Upper lobe of left lung (tissue), 6 donors: ENCODE measurements around the gene PCSK2. TPM values are rescaled to one million over a fixed set of nuclear protein-coding genes. Genes with fewer than 3 reads are reported as not detected.

Source experiments
- ATAC-seq, 2 donors: fragments of 200-7000 bp; cut with Tn5 transposase; one replicate each; pipeline ENCODE4 v1.9.1; 2022; ENCODE audit warnings: mild to moderate bottlenecking in 2 of 2, moderate library complexity in 2 of 2; ENCODE audit not compliant: low FRiP score in 2 of 2
- DNase-seq, 2 donors: peaks; one replicate each; pipeline ENCODE4 v3.0.0-alpha.2; 2019 to 2020
- H3K27ac ChIP-seq, 4 donors: fragments of 200-600 bp; sonication (generic); one replicate each; pipeline ENCODE4 v1.5.1; 2016 to 2019
- H3K27me3 ChIP-seq, 4 donors: fragments of 200-600 bp; sonication (generic); one replicate each; pipeline ENCODE4 v1.5.1; 2017 to 2019
- H3K36me3 ChIP-seq, 4 donors: fragments of 200-600 bp; sonication (generic); one replicate each; pipeline ENCODE4 v1.5.1; 2016 to 2019
- H3K4me1 ChIP-seq, 4 donors: fragments of 200-600 bp; sonication (generic); one replicate each; pipeline ENCODE4 v1.5.1; 2018 to 2019
- H3K4me3 ChIP-seq, 4 donors: fragments of 200-600 bp; sonication (generic); one replicate each; pipeline ENCODE4 v1.5.1; 2017 to 2019; ENCODE audit warnings: mild to moderate bottlenecking in 2 of 4, moderate library complexity in 1 of 4
- H3K9me3 ChIP-seq, 4 donors: fragments of 200-600 bp; sonication (generic); one replicate each; pipeline ENCODE4 v1.5.1; 2018 to 2019
- CTCF ChIP-seq, 6 experiments: fragments of 450-650 bp in 4 of 6; fragments of 200-600 bp in 2 of 6; sonication (generic) in 2 of 6; IDR thresholded peaks; one replicate each; pipeline ENCODE4 v1.5.1; 2016 to 2019; ENCODE audit warnings: antibody characterized with exemption in 6 of 6
- EP300 ChIP-seq, 4 donors: sonication (generic); formaldehyde crosslinking; IDR thresholded peaks; one replicate each; pipeline ENCODE4 v1.5.1; 2017; ENCODE audit warnings: antibody characterized with exemption in 4 of 4, control low read depth in 2 of 4
- POLR2A ChIP-seq, 4 donors: fragments of 450-650 bp; IDR thresholded peaks; one replicate each; pipeline ENCODE4 v1.5.1; 2016 to 2017; ENCODE audit warnings: antibody characterized with exemption in 4 of 4, mild to moderate bottlenecking in 2 of 4
- POLR2AphosphoS5 ChIP-seq, 2 donors: sonication (generic); formaldehyde crosslinking; IDR thresholded peaks; one replicate each; pipeline ENCODE4 v1.5.1; 2017; ENCODE audit warnings: antibody characterized with exemption in 2 of 2
- WGBS, 2 donors: methylation state at CpG; one replicate each; pipeline ENCODE4 v1.1.5; 2017 to 2018; 5-methylcytosine and 5-hydroxymethylcytosine counted together
- total RNA-seq, 6 donors: library from RNA; depleted of rRNA in 4 of 6; stranded (reverse); fragments of >200 nt in 4 of 6; gene quantifications; one replicate each; pipeline versions ENCODE4 v1.1.0 to v1.2.1, GENCODE V29; 2016 to 2021
- donor health status: DM: no; HTN: no; CAD: no; lungs with moderate emphysema.
- donor health status: DM: no; HTN: yes; CAD: no; lungs with severe emphysema.

Gene PCSK2
- total RNA-seq, 6 donors from 2014 or later, result 1.4 to 75.3 (median 15.9) TPM

DNA sequence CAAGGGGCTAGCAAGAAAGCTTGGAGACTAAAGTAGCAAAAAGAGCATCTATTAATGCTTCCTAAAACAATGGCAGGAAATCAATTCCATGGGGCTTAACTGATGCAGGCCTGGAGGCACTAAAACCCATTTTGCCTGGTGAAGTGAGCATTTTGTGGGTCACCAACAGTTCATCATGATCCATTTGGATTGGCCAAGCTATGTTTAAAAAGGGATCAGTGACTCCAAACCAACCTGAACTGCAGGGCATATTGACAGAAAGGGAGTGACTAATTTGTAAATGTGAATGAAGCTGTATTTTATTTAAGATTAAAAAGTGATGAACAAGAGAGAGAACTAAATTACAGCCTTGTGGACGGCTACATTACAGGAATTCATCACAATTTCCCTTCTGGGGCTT is 132.0 kb downstream of the PCSK2 start:
- Histone ChIP-seq H3K27ac (no peak overlapping the region), H3K36me3 (no peaks in the 10 kb centered on the region), H3K9me3 (no peaks in the 10 kb centered on the region), H3K27me3 (no peaks in the 10 kb centered on the region), H3K4me3 (no peak overlapping the region), H3K4me1 (no peaks in the 10 kb centered on the region)
- TF ChIP-seq EP300 (IDR thresholded peaks at IDR 0.05) (no peak), POLR2AphosphoS5 (IDR thresholded peaks at IDR 0.05) (no peak), CTCF (IDR thresholded peaks at IDR 0.05) (no peak), POLR2A (IDR thresholded peaks at IDR 0.05) (no peak)
- WGBS, 2 donors, result 80 to 86% methylated on average over 1 of the region's 1 CpG
- no peak for ATAC-seq
- DNase-seq, result no peak

- Histone ChIP-seq H3K4me3 (no peak overlapping the region), H3K27ac (no peak overlapping the region), H3K4me1 (no peaks in the 10 kb centered on the region), H3K9me3 (no peaks in the 10 kb centered on the region), H3K36me3 (no peaks in the 10 kb centered on the region), H3K27me3 (no peaks in the 10 kb centered on the region)
- WGBS, 2 donors, result 89 to 99% methylated on average over 4 of the region's 4 CpGs
- ATAC-seq, result no peak
- no peak for TF ChIP-seq POLR2AphosphoS5 (IDR thresholded peaks at IDR 0.05)
- TF ChIP-seq POLR2A (IDR thresholded peaks at IDR 0.05), result no peak
- TF ChIP-seq EP300 (IDR thresholded peaks at IDR 0.05), result no peak
- TF ChIP-seq CTCF (IDR thresholded peaks at IDR 0.05), result no peak
- DNase-seq, result no peak
Observed at GRCh38 chr20:17364681-17365080, 137.8 kb downstream of the PCSK2 start.

GRCh38 chr20:17365831-17366230 is 139.0 kb downstream of the PCSK2 start:
- Histone ChIP-seq H3K27me3 (no peaks in the 10 kb centered on the region), H3K27ac (no peak overlapping the region), H3K4me3 (no peak overlapping the region), H3K4me1 (no peaks in the 10 kb centered on the region), H3K9me3 (no peaks in the 10 kb centered on the region), H3K36me3 (no peaks in the 10 kb centered on the region)
- ATAC-seq (no peak), DNase-seq (no peak)
- 62 to 88% methylated on average over 4 of the region's 4 CpGs for WGBS, 2 donors
- TF ChIP-seq POLR2A (IDR thresholded peaks at IDR 0.05) (no peak), CTCF (IDR thresholded peaks at IDR 0.05) (no peak), EP300 (IDR thresholded peaks at IDR 0.05) (no peak), POLR2AphosphoS5 (IDR thresholded peaks at IDR 0.05) (no peak)

- TF ChIP-seq CTCF (IDR thresholded peaks at IDR 0.05), result no peak
- TF ChIP-seq POLR2AphosphoS5 (IDR thresholded peaks at IDR 0.05), result no peak
- TF ChIP-seq POLR2A (IDR thresholded peaks at IDR 0.05), result no peak
- H3K27me3 ChIP-seq, result no peaks in the 10 kb centered on the region
- no peak overlapping the region for H3K27ac ChIP-seq
- DNase-seq (no peak), ATAC-seq (no peak)
- H3K4me1 ChIP-seq, result no peaks in the 10 kb centered on the region
- no peak overlapping the region for H3K4me3 ChIP-seq
- 83 to 92% methylated on average over 1 to 2 of the region's 2 CpGs for WGBS, 2 donors
- H3K36me3 ChIP-seq, result no peaks in the 10 kb centered on the region
- H3K9me3 ChIP-seq, result no peaks in the 10 kb centered on the region
Observed at GRCh38 chr20:17369506-17369905, 142.7 kb downstream of the PCSK2 start.

GRCh38 chr20:17372806-17373440 is 146.1 kb downstream of the PCSK2 start:
- Histone ChIP-seq H3K27ac (no peak overlapping the region), H3K27me3 (no peaks in the 10 kb centered on the region), H3K36me3 (no peaks in the 10 kb centered on the region), H3K4me3 (no peak overlapping the region), H3K9me3 (no peaks in the 10 kb centered on the region), H3K4me1 (no peaks in the 10 kb centered on the region)
- DNase-seq (no peak), ATAC-seq (no peak)
- 49 to 66% methylated on average over 6 of the region's 6 CpGs for WGBS, 2 donors
- TF ChIP-seq POLR2A (IDR thresholded peaks at IDR 0.05) (no peak), EP300 (IDR thresholded peaks at IDR 0.05) (no peak), CTCF (IDR thresholded peaks at IDR 0.05) (no peak), POLR2AphosphoS5 (IDR thresholded peaks at IDR 0.05) (no peak)
